ENCODE measurements around the gene INKA2.

INKA2 gene

GRCh38 chr1:111739194-111739924 lies at the start of gene INKA2:
TSS of gene INKA2 (minus strand) at chr1:111739395. CDS start at chr1:111739242, 153 bp downstream.
- in situ Hi-C loops (cut with MboI; ENCODE audit: low sequenced_read_pairs): no loop called here

- in situ Hi-C loops (cut with MboI; ENCODE audit: low sequenced_read_pairs): no loop called here
Observed at GRCh38 chr1:111786669-111787207, 47.5 kb upstream of the INKA2 start.

GRCh38 chr1:111784273-111784901 lies 45.2 kb upstream of the INKA2 start:
- in situ Hi-C loops (cut with MboI; ENCODE audit: low sequenced_read_pairs): no loop called here

GRCh38 chr1:111779546-111779945 lies 40.4 kb upstream of the INKA2 start:
- in situ Hi-C loops (cut with MboI; ENCODE audit: low sequenced_read_pairs): no loop called here

GRCh38 chr1:111778541-111779051 lies 39.4 kb upstream of the INKA2 start:
- in situ Hi-C loops (cut with MboI; ENCODE audit: low sequenced_read_pairs): no loop called here

GRCh38 chr1:111778066-111778465 lies 38.9 kb upstream of the INKA2 start:
- in situ Hi-C loops (cut with MboI; ENCODE audit: low sequenced_read_pairs): no loop called here

GRCh38 chr1:111777301-111777700 lies 38.1 kb upstream of the INKA2 start:
- in situ Hi-C loops (cut with MboI; ENCODE audit: low sequenced_read_pairs): no loop called here

- in situ Hi-C loops (cut with MboI; ENCODE audit: low sequenced_read_pairs): no loop called here
Observed at GRCh38 chr1:111776861-111777260, 37.7 kb upstream of the INKA2 start.

- in situ Hi-C loops (cut with MboI; ENCODE audit: low sequenced_read_pairs): no loop called here
Observed at GRCh38 chr1:111776391-111776790, 37.2 kb upstream of the INKA2 start.

- in situ Hi-C loops (cut with MboI; ENCODE audit: low sequenced_read_pairs): no loop called here
Observed at GRCh38 chr1:111775966-111776365, 36.8 kb upstream of the INKA2 start.

- in situ Hi-C loops (cut with MboI; ENCODE audit: low sequenced_read_pairs): no loop called here
Observed at GRCh38 chr1:111770916-111771315, 31.7 kb upstream of the INKA2 start.

- in situ Hi-C loops (cut with MboI; ENCODE audit: low sequenced_read_pairs): no loop called here
Observed at GRCh38 chr1:111769517-111770146, 30.4 kb upstream of the INKA2 start.

- in situ Hi-C loops (cut with MboI; ENCODE audit: low sequenced_read_pairs): no loop called here
Observed at GRCh38 chr1:111768625-111769024, 29.4 kb upstream of the INKA2 start.

GRCh38 chr1:111768023-111768422 lies 28.8 kb upstream of the INKA2 start:
- in situ Hi-C loops (cut with MboI; ENCODE audit: low sequenced_read_pairs): no loop called here

GRCh38 chr1:111762332-111762731 lies 23.1 kb upstream of the INKA2 start:
- in situ Hi-C loops (cut with MboI; ENCODE audit: low sequenced_read_pairs): no loop called here

GRCh38 chr1:111761717-111762116 lies 22.5 kb upstream of the INKA2 start:
- in situ Hi-C loops (cut with MboI; ENCODE audit: low sequenced_read_pairs): no loop called here

- in situ Hi-C loops (cut with MboI; ENCODE audit: low sequenced_read_pairs): loop anchor here (5.0 to 10.0 kb wide), 2 partner anchors 56 to 274 kb away; no protein-coding TSS in a partner anchor
Observed at GRCh38 chr1:111758373-111758772, 19.2 kb upstream of the INKA2 start.

- in situ Hi-C loops (cut with MboI; ENCODE audit: low sequenced_read_pairs): loop anchor here (5.0 to 10.0 kb wide), 2 partner anchors 54 to 271 kb away; no protein-coding TSS in a partner anchor
Observed at GRCh38 chr1:111756124-111756513, 16.9 kb upstream of the INKA2 start.

GRCh38 chr1:111755331-111756123 lies 16.3 kb upstream of the INKA2 start, which contains the start of gene DDX20:
TSS of gene DDX20 (plus strand) at chr1:111755901. CDS start at chr1:111755925, 24 bp downstream.
- in situ Hi-C loops (cut with MboI; ENCODE audit: low sequenced_read_pairs): loop anchor here (5.0 to 10.0 kb wide), 2 partner anchors 53 to 271 kb away; no protein-coding TSS in a partner anchor

- in situ Hi-C loops (cut with MboI; ENCODE audit: low sequenced_read_pairs): loop anchor here (5.0 to 10.0 kb wide), 2 partner anchors 53 to 270 kb away; no protein-coding TSS in a partner anchor
Observed at GRCh38 chr1:111754984-111755330, 15.8 kb upstream of the INKA2 start.
